ENCODE measurements around the gene CLUH.
"Not testable (repeated sequence)": the region's sequence is repeated elsewhere in the genome, so short reads cannot be mapped to it uniquely, and the experiment has no call there.

The CLUH gene

DNA sequence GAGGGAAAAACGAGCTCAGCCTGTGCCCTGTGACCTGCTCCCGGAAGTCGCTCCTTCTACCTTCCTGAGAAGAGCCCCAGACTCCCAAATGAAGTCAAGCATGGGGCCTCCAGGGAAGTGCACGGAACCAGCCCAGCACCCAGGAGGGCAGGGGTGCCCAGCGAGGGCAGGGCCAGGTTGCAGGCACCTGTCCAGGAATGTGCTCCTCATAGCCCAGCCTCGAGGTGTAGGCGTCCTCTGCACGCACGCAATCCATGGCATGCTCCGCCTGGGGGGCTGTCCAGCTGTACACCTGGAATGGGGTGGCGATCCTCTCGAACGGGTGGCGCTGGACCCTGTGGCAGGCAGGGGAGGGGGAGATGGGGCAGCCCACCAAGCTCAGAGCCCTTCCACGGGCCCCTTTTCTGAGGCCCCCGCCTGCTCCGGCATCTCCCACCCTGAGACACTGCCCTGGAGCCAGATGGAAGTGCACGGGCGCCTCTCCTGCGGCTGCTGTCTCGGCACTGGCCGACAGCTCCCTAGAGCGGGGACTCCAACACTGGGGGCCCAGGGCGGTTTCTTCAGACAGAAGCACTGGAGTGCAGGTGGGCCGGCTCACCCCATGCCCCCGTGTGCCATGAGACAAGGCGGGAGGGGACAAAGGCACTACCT lies 10.9 kb downstream of the CLUH start:
- H3K27ac ChIP-seq: peak overlapping the region; percentile 46
- ChIA-PET CTCF (no interaction called here), POLR2A (ENCODE audit: low non-redundant PET) (no interaction called here)
- no peak for DNase-seq (ENCODE audit: low spot score)
- TF ChIP-seq, protein P1, sequence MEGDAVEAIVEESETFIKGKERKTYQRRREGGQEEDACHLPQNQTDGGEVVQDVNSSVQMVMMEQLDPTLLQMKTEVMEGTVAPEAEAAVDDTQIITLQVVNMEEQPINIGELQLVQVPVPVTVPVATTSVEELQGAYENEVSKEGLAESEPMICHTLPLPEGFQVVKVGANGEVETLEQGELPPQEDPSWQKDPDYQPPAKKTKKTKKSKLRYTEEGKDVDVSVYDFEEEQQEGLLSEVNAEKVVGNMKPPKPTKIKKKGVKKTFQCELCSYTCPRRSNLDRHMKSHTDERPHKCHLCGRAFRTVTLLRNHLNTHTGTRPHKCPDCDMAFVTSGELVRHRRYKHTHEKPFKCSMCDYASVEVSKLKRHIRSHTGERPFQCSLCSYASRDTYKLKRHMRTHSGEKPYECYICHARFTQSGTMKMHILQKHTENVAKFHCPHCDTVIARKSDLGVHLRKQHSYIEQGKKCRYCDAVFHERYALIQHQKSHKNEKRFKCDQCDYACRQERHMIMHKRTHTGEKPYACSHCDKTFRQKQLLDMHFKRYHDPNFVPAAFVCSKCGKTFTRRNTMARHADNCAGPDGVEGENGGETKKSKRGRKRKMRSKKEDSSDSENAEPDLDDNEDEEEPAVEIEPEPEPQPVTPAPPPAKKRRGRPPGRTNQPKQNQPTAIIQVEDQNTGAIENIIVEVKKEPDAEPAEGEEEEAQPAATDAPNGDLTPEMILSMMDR (conservative IDR thresholded peaks at IDR 0.05; ENCODE audit: low read depth): no peak

DNA sequence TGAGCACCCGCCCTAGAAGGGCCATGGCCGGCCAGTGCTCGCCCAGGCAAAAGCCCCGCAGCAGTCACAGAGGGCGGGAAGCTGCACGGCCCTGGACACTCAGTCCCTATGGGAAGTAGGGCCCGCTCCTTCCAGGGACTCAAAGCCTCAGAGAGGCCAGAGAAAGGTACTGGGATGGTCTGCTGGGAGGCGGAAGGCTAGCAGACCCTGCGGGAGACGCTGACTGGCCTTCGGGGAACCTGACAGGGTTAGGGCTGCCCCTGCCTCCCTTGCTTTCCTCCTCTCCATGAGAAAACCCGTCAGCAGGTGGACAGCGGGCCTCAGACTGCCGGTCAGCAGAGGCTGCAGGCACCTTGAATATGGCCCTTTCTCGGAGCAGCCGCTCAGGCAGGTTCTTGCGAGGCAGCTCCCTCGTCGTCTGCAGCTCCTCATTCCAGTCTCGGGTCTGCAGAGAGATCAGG lies 11.5 kb downstream of the CLUH start:
- H3K27ac ChIP-seq: peak overlapping the region; percentile 46
- TF ChIP-seq, protein P1 (conservative IDR thresholded peaks at IDR 0.05; ENCODE audit: low read depth): no peak
- DNase-seq (ENCODE audit: low spot score): no peak
- POLR2A ChIA-PET (ENCODE audit: low non-redundant PET): no interaction called here
- CTCF ChIA-PET: no interaction called here

DNA sequence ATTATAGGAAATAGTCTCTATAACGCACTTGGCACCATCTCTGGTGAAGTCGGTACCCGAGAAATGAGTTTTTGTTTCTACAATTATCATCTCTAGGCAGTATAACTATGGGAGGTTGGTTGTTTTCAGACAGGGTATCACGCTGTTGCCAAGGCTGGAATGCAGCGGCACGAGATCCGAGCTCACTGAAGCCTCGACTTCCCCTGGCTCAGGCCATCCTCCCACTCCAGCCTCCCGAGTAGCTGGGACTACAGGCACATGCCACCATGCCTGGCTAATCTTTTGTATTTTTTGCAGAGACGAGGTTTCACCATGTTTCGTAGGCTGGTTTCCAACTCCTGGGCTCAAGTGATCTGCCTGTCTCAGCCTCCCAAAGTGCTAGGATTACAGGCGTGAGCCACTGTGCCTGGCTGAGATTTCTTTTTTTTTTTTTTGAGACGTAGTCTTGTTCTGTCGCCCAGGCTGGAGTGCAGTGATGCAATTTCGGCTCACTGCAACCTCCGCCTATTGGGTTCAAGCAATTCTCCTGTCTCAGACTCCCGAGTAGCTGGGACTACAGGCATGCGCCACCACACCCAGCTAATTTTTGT lies 12.3 kb downstream of the CLUH start:
- POLR2A ChIA-PET (ENCODE audit: low non-redundant PET); CTCF ChIA-PET; DNase-seq (ENCODE audit: low spot score): not testable (repeated sequence)
- H3K27ac ChIP-seq: peak overlapping the region; percentile 46

DNA sequence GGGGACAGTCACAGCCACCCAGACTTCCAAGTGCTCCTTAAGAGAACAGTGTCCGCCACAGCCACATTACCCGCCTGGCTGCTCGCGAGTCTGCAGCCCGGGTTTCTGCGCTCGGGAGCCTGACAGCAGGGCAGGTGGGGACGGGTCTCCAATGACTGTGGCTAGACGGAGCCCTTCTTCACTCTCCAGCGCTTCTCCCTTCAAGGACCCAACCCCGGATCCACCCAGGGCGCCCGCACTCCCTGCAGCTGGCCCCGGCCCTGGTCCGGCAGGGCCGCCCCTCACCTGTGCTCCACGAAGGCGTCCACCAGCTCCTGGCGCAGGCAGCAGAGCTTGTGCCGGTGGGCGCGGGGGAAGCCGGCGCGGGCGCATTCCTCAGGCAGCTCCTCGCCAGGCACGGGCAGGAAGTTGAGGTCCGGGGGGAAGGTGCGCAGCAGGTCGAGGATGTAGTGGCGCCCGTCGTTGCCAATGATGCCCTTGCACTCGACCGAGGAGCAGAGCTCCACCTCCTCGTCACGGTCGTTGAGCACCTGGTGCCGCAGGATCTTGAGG lies 13.9 kb downstream of the CLUH start:
- DNase-seq (ENCODE audit: low spot score): no peak
- ChIA-PET CTCF (no interaction called here), POLR2A (ENCODE audit: low non-redundant PET) (interaction anchor here (0.5 kb wide), 1 partner anchor 12 kb away, joined by 3 read pairs; no protein-coding TSS in a partner anchor)
- no peak overlapping the region for H3K27ac ChIP-seq
- TF ChIP-seq, protein P1 (conservative IDR thresholded peaks at IDR 0.05; ENCODE audit: low read depth): no peak

DNA sequence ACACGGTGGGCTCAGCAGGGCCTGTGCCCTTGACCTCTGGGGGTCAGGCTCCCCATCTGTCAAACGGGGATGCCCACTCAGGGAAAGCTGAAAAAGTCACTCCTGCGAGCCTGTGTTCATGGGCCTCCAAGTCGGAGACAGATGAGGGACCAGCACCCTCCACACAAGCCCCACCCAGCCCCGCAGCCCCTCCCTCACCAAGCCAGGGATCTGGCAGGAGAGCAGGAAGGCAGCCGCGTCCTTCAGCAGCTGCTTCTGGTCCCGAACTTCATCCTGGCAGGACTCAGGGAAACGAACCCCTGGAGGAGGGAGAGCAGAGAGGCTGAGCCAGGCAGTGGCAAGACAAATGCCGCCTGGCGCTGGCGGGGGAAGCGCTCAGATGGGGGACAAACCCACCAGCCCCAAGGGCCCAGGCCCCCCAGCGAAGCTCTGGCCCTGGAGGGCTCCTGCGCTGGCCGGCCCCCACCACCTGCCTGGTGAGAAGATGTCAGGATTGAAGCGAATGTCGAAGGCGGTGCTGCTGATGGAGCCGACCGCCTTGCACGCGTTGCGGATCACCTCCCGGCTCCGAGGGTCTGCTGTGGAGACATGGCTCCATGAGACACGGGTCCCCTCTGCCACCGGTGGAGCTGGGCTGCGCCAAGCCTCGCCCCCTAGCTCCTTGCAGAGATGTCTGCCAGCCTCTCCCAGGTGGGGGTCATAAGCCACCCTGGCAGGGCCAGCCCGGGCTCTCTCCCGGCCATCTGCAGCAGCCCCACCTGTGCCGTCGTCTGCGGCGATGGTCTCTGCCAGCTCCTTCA lies 15.4 kb downstream of the CLUH start:
- ChIA-PET CTCF (interaction anchor here (0.6 kb wide), 1 partner anchor 1044 kb away, joined by 8 read pairs; no protein-coding TSS in a partner anchor), POLR2A (ENCODE audit: low non-redundant PET) (no interaction called here)
- TF ChIP-seq, protein P1 (conservative IDR thresholded peaks at IDR 0.05; ENCODE audit: low read depth): no peak
- no peak overlapping the region for H3K27ac ChIP-seq
- DNase-seq (ENCODE audit: low spot score): no peak

DNA sequence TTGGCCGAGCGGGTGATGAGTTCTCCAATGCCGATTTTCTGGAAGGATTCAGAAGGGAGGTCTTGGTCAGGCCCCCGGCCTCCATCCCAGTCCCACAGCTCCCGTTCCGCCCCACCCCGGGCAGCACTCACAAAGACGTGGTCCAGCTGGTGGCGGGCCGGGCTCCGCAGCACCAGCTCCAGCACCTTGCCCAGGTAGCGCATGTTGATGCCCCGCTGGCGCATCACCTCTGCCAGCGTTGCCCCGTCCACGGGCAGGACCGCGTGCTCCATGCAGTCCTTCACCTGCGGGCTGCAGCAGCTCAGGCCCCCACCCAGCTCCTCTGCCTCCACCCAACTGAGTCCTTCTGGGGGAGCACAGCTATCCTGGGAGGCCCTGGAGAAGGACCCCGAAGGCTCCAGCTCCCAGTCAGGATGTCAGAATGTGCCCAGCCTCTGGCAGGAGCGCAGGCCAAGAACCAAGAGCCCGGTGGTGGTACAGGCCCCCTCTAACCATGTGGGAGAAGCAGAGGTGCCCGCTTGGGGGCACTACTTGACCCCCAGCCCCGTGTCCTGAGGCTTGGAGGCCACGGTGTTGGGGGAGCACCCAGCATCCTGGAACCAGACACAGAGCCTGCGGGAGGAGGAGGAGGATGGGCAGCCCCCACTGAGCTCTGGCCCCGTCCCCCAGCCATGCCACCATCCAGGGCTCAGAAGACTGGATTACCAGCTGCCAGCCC lies 16.2 kb downstream of the CLUH start:
- ChIA-PET CTCF (no interaction called here), POLR2A (ENCODE audit: low non-redundant PET) (no interaction called here)
- TF ChIP-seq, protein P1 (conservative IDR thresholded peaks at IDR 0.05; ENCODE audit: low read depth): no peak
- 0 out of 2 replicates have a peak overlapping the region, but pooled peaks have one; percentile 10 for H3K27ac ChIP-seq
- DNase-seq (ENCODE audit: low spot score): no peak
